ENCODE results near the gene ADAMTS17.

DNA sequence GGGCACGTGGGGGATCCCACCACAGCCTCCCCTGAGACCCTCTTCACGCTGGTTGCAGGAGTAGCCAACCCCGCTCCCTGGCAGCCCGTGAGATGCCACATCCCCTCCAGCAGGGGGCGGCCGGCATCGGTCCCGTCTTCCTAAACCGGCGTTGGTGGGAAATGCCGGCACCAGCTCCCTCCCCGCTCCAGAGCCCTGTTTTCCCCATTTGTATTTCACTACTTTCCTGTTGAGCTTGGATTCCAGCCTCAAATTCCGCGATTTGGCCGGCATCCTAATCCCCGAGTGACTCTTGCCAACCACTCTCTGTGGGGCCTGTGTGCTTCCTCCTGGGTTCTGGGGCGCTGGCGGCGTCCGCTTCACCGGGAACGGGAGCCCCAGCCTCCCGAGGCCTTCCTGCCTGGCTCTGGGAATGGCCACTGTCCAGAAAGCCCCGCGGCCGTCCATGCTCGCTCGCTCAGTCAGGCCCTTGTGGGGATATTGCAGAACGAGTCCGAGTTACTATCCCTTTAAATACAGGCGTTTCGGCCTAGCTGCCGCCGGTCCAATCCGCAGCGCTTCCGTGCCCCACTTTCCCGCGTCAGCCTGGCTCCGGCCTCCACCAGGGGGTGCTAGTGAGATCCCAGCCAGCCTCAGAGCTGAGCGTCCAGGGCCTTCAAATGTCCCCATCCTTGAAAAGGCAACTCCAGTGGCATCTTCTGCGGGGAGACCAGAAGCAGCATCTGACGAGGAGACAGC lies 8.1 kb upstream of the ADAMTS17 start:
- TF ChIP-seq, protein P1, sequence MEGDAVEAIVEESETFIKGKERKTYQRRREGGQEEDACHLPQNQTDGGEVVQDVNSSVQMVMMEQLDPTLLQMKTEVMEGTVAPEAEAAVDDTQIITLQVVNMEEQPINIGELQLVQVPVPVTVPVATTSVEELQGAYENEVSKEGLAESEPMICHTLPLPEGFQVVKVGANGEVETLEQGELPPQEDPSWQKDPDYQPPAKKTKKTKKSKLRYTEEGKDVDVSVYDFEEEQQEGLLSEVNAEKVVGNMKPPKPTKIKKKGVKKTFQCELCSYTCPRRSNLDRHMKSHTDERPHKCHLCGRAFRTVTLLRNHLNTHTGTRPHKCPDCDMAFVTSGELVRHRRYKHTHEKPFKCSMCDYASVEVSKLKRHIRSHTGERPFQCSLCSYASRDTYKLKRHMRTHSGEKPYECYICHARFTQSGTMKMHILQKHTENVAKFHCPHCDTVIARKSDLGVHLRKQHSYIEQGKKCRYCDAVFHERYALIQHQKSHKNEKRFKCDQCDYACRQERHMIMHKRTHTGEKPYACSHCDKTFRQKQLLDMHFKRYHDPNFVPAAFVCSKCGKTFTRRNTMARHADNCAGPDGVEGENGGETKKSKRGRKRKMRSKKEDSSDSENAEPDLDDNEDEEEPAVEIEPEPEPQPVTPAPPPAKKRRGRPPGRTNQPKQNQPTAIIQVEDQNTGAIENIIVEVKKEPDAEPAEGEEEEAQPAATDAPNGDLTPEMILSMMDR (IDR thresholded peaks at IDR 0.05) = peak; percentile 75
- peak; percentile 48; the same call in 2 of the 3 replicates for TF ChIP-seq SMC3 (IDR thresholded peaks at IDR 0.05)

Data from A549 (cell line).